ENCODE results near the gene ZNF154. TPM values are rescaled to one million over a fixed set of nuclear protein-coding genes. Genes with fewer than 3 reads are reported as not detected.

The ZNF154 gene
- total RNA-seq, 1 experiment from 2014 or later: not detected

DNA sequence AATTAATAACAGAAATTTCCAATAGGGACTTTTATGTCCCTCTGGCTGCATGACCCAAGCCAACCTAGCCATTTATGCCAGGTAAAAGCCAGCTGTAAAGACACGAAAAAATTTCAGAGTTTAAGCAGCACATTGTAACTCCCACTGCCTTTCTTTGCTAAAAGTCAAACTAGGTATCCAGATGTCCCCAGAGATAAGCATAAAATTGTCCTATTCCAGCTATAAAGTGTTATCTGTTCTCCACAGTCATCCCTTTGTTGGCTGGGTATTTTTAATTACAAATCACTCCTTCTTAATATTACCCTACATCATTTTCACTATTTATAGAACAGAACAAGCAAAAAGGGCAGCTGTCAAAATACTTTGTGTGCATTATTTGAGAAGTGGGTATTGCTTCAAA lies 3.2 kb upstream of the ZNF154 start:
- Histone ChIP-seq H3K9me2 (replicated peaks; ENCODE audit: low read length) (no peaks in the 10 kb centered on the region), H3K79me2 (ENCODE audit: low read length) (no peaks in the 10 kb centered on the region), H3K4me2 (ENCODE audit: low read length) (no peak overlapping the region), H3K9ac (ENCODE audit: low read length) (no peak overlapping the region), H3K4me3 (ENCODE audit: low read length) (no peak overlapping the region), H3K27ac (ENCODE audit: low read length) (no peak overlapping the region), H3K9me3 (ENCODE audit: low read length) (peaks cover 11% of the 10 kb centered on the region; the same call in 1 of the 2 replicates), H4K20me1 (ENCODE audit: low read length) (no peaks in the 10 kb centered on the region), H3K36me3 (ENCODE audit: low read depth, low read length) (peaks cover 34% of the 10 kb centered on the region), H3K4me1 (ENCODE audit: insufficient read depth, low read length) (no peaks in the 10 kb centered on the region), H3F3A (ENCODE audit: low read length, unreplicated experiment) (no peaks in the 10 kb centered on the region), H2AFZ (ENCODE audit: low read length) (no peak overlapping the region), H3K27me3 (ENCODE audit: low read length) (no peaks in the 10 kb centered on the region)
- ChIA-PET POLR2A (ENCODE audit: unreplicated experiment) (no interaction called here), CTCF (no interaction called here)
- ATAC-seq (no peak), DNase-seq (no peak)
- intact Hi-C loops (cut with micrococcal nuclease): no loop called here
- TF ChIP-seq, protein P1, sequence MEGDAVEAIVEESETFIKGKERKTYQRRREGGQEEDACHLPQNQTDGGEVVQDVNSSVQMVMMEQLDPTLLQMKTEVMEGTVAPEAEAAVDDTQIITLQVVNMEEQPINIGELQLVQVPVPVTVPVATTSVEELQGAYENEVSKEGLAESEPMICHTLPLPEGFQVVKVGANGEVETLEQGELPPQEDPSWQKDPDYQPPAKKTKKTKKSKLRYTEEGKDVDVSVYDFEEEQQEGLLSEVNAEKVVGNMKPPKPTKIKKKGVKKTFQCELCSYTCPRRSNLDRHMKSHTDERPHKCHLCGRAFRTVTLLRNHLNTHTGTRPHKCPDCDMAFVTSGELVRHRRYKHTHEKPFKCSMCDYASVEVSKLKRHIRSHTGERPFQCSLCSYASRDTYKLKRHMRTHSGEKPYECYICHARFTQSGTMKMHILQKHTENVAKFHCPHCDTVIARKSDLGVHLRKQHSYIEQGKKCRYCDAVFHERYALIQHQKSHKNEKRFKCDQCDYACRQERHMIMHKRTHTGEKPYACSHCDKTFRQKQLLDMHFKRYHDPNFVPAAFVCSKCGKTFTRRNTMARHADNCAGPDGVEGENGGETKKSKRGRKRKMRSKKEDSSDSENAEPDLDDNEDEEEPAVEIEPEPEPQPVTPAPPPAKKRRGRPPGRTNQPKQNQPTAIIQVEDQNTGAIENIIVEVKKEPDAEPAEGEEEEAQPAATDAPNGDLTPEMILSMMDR (conservative IDR thresholded peaks at IDR 0.05; ENCODE audit: low read depth, low read length): no peak
- TF ChIP-seq EZH2 (IDR thresholded peaks at IDR 0.05; ENCODE audit: low read length, unreplicated experiment): no peak
- BruUV-seq (replicated peaks): no TSS peak

DNA sequence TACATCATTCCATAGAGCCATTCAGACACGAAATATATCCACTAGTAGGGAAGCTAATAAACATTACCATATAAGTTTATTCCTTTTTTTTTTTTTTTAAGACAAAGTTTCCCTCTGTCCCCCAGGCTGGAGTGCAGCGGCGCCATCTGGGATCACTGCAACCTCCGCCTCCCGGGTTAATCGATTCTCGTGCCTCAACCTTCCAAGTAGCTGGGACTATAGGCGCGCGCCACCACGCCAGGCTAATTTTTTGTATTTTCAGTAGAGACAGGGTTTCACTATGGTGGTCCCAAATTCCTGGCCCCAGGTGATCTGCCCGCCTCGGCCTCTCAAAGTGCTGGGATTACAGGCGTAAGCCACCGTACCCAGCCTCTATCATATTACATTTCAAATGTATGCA lies 612 bp upstream of the ZNF154 start:
- Histone ChIP-seq H3K4me2 (ENCODE audit: low read length) (no peak overlapping the region), H3F3A (ENCODE audit: low read length, unreplicated experiment) (no peaks in the 10 kb centered on the region), H3K79me2 (ENCODE audit: low read length) (no peaks in the 10 kb centered on the region), H3K9ac (ENCODE audit: low read length) (no peak overlapping the region), H3K9me3 (ENCODE audit: low read length) (0 out of 2 replicates have a peak, but pooled peaks cover 3% of the 10 kb centered on the region), H3K9me2 (replicated peaks; ENCODE audit: low read length) (no peaks in the 10 kb centered on the region), H3K4me1 (ENCODE audit: insufficient read depth, low read length) (no peaks in the 10 kb centered on the region), H3K4me3 (ENCODE audit: low read length) (no peak overlapping the region), H2AFZ (ENCODE audit: low read length) (no peak overlapping the region), H4K20me1 (ENCODE audit: low read length) (no peaks in the 10 kb centered on the region), H3K27ac (ENCODE audit: low read length) (no peak overlapping the region), H3K36me3 (ENCODE audit: low read depth, low read length) (peaks cover 24% of the 10 kb centered on the region), H3K27me3 (ENCODE audit: low read length) (no peaks in the 10 kb centered on the region)
- no peak for DNase-seq
- intact Hi-C loops (cut with micrococcal nuclease): no loop called here
- no peak for TF ChIP-seq EZH2phosphoT487 (IDR thresholded peaks at IDR 0.05; ENCODE audit: borderline replicate concordance, low read length)
- no peak for TF ChIP-seq EZH2 (IDR thresholded peaks at IDR 0.05; ENCODE audit: low read length, unreplicated experiment)
- TF ChIP-seq, protein P1 (conservative IDR thresholded peaks at IDR 0.05; ENCODE audit: low read depth, low read length): no peak
- BruUV-seq (replicated peaks): no TSS peak
- ChIA-PET POLR2A (ENCODE audit: unreplicated experiment) (no interaction called here), CTCF (no interaction called here)
- no peak for ATAC-seq

DNA sequence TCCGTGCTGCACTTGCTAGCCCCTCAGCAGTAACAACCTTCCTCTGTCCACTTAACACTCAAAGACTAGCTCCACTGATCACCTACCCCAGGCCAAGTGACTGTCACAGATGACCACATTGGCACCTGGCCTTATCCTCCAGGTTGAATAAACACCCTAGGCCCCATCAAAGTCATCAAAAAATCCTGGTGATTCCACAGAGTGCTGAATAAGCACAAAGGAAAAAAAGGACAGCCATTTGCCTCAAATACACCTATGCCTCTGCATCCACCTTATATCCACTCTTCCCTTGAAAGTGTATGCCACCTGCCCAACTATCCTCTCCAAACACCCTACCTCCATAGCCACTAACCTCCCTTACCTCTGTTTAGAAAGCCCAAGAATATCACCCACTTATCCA lies 2.7 kb downstream of the ZNF154 start:
- peaks cover 7% of the 10 kb centered on the region for H3K9me3 ChIP-seq (ENCODE audit: low read length)
- H3K4me2 ChIP-seq (ENCODE audit: low read length): no peak overlapping the region
- intact Hi-C loops (cut with micrococcal nuclease): no loop called here
- ATAC-seq (no peak), DNase-seq (no peak)
- ChIA-PET CTCF (no interaction called here), POLR2A (ENCODE audit: unreplicated experiment) (no interaction called here)
- H3K79me2 ChIP-seq (ENCODE audit: low read length): no peaks in the 10 kb centered on the region
- TF ChIP-seq, protein P1 (conservative IDR thresholded peaks at IDR 0.05; ENCODE audit: low read depth, low read length): no peak
- TF ChIP-seq EZH2 (IDR thresholded peaks at IDR 0.05; ENCODE audit: low read length, unreplicated experiment) (no peak), EZH2phosphoT487 (IDR thresholded peaks at IDR 0.05; ENCODE audit: borderline replicate concordance, low read length) (no peak)
- no TSS peak for BruUV-seq (replicated peaks)
- H4K20me1 ChIP-seq (ENCODE audit: low read length): no peaks in the 10 kb centered on the region
- no peaks in the 10 kb centered on the region for H3K27me3 ChIP-seq (ENCODE audit: low read length)
- no peaks in the 10 kb centered on the region for H3F3A ChIP-seq (ENCODE audit: low read length, unreplicated experiment)
- no peaks in the 10 kb centered on the region for H3K9me2 ChIP-seq (replicated peaks; ENCODE audit: low read length)
- H3K9ac ChIP-seq (ENCODE audit: low read length): no peak overlapping the region
- no peaks in the 10 kb centered on the region for H3K4me1 ChIP-seq (ENCODE audit: insufficient read depth, low read length)
- no peak overlapping the region for H3K27ac ChIP-seq (ENCODE audit: low read length)
- H2AFZ ChIP-seq (ENCODE audit: low read length): no peak overlapping the region
- peaks cover 17% of the 10 kb centered on the region for H3K36me3 ChIP-seq (ENCODE audit: low read depth, low read length)
- no peak overlapping the region for H3K4me3 ChIP-seq (ENCODE audit: low read length)

Measured in PC-3 (cell line).